Right atrium auricular region (tissue), 2 donors: ENCODE data around the gene ZNF469. TPM values are rescaled to one million over a fixed set of nuclear protein-coding genes. Genes with fewer than 3 reads are reported as not detected.
A peak's percentile ranks its signal among the peaks of the same experiment; 100 is the strongest.

ENCODE experiments used
- DNase-seq: peaks from one replicate; pipeline ENCODE4 v3.0.0-alpha.2; 2019; ENCODE audit warnings: low spot score
- H3K27ac ChIP-seq, 2 donors: fragments of 200-600 bp; sonication (generic); 1 replicate in 1 of 2; 2 replicates in 1 of 2; pipeline ENCODE4 v1.5.1; 2016 to 2019
- H3K27me3 ChIP-seq, 2 donors: fragments of 200-600 bp; sonication (generic); one replicate each; pipeline versions ENCODE4 v1.5.1 to v1.6.0; 2017 to 2019
- H3K36me3 ChIP-seq: fragments of 200-600 bp; sonication (generic); one replicate; pipeline ENCODE4 v1.5.1; 2016
- H3K4me1 ChIP-seq, 2 donors: fragments of 200-600 bp; sonication (generic); one replicate each; pipeline versions ENCODE4 v1.5.1 to v1.6.0; 2017 to 2019
- H3K4me3 ChIP-seq, 2 donors: fragments of 200-600 bp; sonication (generic); 1 replicate in 1 of 2; 2 replicates in 1 of 2; pipeline ENCODE4 v1.5.1; 2017 to 2019; ENCODE audit warnings: mild to moderate bottlenecking in 1 of 2, moderate library complexity in 1 of 2
- H3K9me3 ChIP-seq, 2 donors: fragments of 200-600 bp; sonication (generic); one replicate each; pipeline ENCODE4 v1.5.1; 2019
- total RNA-seq, 2 donors: library from RNA; depleted of rRNA; stranded (reverse); fragments of >200 nt; gene quantifications; one replicate each; pipeline ENCODE4 v1.1.0, GENCODE V29; 2016
- TF ChIP-seq, protein P1 (sequence below), 2 donors: fragments of 200-600 bp; sonication (generic); IDR thresholded peaks; one replicate each; pipeline ENCODE4 v1.5.1; 2019; ENCODE audit warnings: antibody characterized with exemption in 2 of 2

ZNF469 gene
- total RNA-seq, 2 donors from 2014 or later = 0.56 to 0.83 TPM

GRCh38 chr16:88427376-88427775, 44.6 kb downstream of the ZNF469 start:
- TF ChIP-seq, protein P1, sequence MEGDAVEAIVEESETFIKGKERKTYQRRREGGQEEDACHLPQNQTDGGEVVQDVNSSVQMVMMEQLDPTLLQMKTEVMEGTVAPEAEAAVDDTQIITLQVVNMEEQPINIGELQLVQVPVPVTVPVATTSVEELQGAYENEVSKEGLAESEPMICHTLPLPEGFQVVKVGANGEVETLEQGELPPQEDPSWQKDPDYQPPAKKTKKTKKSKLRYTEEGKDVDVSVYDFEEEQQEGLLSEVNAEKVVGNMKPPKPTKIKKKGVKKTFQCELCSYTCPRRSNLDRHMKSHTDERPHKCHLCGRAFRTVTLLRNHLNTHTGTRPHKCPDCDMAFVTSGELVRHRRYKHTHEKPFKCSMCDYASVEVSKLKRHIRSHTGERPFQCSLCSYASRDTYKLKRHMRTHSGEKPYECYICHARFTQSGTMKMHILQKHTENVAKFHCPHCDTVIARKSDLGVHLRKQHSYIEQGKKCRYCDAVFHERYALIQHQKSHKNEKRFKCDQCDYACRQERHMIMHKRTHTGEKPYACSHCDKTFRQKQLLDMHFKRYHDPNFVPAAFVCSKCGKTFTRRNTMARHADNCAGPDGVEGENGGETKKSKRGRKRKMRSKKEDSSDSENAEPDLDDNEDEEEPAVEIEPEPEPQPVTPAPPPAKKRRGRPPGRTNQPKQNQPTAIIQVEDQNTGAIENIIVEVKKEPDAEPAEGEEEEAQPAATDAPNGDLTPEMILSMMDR (IDR thresholded peaks at IDR 0.05) = no peak
- Histone ChIP-seq H3K4me3 (no peak overlapping the region), H3K27ac (no peak overlapping the region), H3K27me3 (peaks cover 0 to 11% of the 10 kb centered on the region in 2 donors), H3K9me3 (no peaks in the 10 kb centered on the region), H3K36me3 (no peaks in the 10 kb centered on the region), H3K4me1 (peaks cover 0 to 21% of the 10 kb centered on the region in 2 donors)
- DNase-seq = no peak

DNA sequence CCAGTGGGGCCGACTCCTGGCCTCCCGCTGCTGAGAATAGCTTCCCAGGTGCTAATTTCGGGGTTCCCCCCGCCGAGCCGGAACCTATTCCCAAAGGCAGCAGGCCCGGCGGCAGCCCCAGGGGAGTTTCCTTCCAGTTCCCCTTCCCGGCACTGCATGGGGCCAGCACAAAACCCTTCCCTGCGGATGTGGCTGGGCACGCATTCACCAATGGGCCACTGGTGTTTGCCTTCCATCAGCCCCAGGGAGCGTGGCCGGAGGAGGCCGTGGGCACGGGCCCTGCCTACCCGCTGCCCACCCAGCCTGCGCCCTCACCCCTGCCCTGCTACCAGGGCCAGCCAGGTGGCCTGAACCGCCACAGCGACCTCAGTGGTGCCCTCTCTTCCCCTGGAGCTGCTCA, 45.4 kb downstream of the ZNF469 start:
- Histone ChIP-seq H3K4me1 (peaks cover 0 to 21% of the 10 kb centered on the region in 2 donors), H3K27ac (no peak overlapping the region), H3K27me3 (peaks cover 0 to 11% of the 10 kb centered on the region in 2 donors), H3K9me3 (no peaks in the 10 kb centered on the region), H3K4me3 (no peak overlapping the region), H3K36me3 (no peaks in the 10 kb centered on the region)
- TF ChIP-seq, protein P1 (IDR thresholded peaks at IDR 0.05) = no peak
- no peak for DNase-seq

- H3K36me3 ChIP-seq = no peaks in the 10 kb centered on the region
- no peak overlapping the region for H3K4me3 ChIP-seq
- no peak overlapping the region for H3K27ac ChIP-seq
- peaks cover 0 to 11% of the 10 kb centered on the region in 2 donors for H3K27me3 ChIP-seq
- DNase-seq = no peak
- H3K9me3 ChIP-seq = no peaks in the 10 kb centered on the region
- TF ChIP-seq, protein P1 (IDR thresholded peaks at IDR 0.05) = no peak
- H3K4me1 ChIP-seq = peaks cover 0 to 21% of the 10 kb centered on the region in 2 donors
Measured at GRCh38 chr16:88428616-88429386, 46.0 kb downstream of the ZNF469 start.

DNA sequence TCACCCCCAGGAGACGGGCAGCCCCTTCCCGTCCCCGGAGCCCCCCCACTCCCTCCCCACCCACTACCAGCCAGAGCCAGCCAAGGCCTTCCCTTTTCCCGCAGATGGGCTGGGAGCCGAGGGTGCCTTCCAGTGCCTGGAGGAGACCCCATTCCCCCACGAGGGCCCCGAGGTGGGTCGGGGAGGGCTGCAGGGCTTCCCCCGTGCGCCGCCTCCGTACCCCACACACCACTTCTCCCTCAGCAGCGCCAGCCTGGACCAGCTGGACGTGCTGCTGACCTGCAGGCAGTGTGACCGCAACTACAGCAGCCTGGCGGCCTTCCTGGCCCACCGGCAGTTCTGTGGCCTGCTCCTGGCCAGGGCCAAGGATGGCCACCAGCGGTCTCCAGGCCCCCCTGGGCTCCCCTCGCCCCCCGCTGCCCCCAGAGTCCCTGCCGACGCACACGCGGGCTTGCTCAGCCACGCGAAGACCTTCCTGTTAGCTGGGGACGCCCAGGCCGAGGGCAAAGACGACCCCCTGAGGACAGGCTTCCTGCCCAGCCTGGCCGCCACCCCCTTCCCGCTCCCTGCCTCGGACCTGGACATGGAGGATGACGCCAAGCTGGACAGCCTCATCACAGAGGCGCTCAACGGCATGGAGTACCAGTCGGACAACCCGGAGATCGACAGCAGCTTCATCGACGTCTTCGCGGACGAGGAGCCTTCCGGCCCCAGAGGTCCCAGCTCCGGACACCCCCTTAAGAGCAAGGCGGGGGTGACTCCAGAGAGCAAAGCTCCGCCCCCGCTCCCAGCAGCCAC, 46.8 kb downstream of the ZNF469 start:
- H3K27me3 ChIP-seq = peaks cover 0 to 11% of the 10 kb centered on the region in 2 donors
- H3K9me3 ChIP-seq = no peaks in the 10 kb centered on the region
- H3K4me3 ChIP-seq = peak overlapping the region; percentile 32 to 58
- no peak for DNase-seq
- H3K36me3 ChIP-seq = no peaks in the 10 kb centered on the region
- TF ChIP-seq, protein P1 (IDR thresholded peaks at IDR 0.05) = no peak
- peaks cover 0 to 21% of the 10 kb centered on the region in 2 donors for H3K4me1 ChIP-seq
- peak overlapping the region in 1 of 2 donors; percentile 39 for H3K27ac ChIP-seq

GRCh38 chr16:88430185-88430523, 47.4 kb downstream of the ZNF469 start:
- TF ChIP-seq, protein P1 (IDR thresholded peaks at IDR 0.05) = no peak
- peaks cover 0 to 11% of the 10 kb centered on the region in 2 donors for H3K27me3 ChIP-seq
- H3K27ac ChIP-seq = peak overlapping the region in 1 of 2 donors; percentile 39
- H3K4me1 ChIP-seq = peaks cover 0 to 21% of the 10 kb centered on the region in 2 donors
- peak overlapping the region; percentile 32 to 58 for H3K4me3 ChIP-seq
- DNase-seq = no peak
- no peaks in the 10 kb centered on the region for H3K9me3 ChIP-seq
- H3K36me3 ChIP-seq = no peaks in the 10 kb centered on the region
